ENCODE data around the gene HDAC4.

DNA sequence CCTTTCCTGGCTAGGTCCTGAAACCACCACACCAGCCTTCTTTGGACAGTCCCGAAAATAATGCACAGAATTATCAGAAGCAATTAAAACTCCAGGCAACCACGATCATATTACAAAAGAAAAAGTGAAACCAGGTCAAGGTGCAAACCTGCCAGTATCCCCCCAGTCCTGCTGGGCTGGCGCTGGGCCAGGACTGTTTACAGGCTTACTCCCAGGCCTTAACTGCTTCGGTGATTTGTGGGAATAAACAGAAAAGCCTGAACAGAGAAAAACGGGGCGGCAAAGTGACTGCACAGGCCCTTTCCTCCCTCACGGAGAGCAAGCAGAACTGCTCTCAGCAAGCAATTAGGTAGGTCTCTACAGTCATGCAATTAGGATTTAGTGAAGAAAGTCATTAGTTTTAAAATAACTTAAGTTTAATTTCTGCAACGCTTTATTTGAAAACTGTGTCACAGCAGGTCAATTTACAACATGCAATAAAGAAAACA is 1.3 kb downstream of the HDAC4 start:
- TF ChIP-seq, protein P1, sequence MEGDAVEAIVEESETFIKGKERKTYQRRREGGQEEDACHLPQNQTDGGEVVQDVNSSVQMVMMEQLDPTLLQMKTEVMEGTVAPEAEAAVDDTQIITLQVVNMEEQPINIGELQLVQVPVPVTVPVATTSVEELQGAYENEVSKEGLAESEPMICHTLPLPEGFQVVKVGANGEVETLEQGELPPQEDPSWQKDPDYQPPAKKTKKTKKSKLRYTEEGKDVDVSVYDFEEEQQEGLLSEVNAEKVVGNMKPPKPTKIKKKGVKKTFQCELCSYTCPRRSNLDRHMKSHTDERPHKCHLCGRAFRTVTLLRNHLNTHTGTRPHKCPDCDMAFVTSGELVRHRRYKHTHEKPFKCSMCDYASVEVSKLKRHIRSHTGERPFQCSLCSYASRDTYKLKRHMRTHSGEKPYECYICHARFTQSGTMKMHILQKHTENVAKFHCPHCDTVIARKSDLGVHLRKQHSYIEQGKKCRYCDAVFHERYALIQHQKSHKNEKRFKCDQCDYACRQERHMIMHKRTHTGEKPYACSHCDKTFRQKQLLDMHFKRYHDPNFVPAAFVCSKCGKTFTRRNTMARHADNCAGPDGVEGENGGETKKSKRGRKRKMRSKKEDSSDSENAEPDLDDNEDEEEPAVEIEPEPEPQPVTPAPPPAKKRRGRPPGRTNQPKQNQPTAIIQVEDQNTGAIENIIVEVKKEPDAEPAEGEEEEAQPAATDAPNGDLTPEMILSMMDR (IDR thresholded peaks at IDR 0.05): no peak
- TF ChIP-seq POLR2A (IDR thresholded peaks at IDR 0.05) (no peak), POLR2AphosphoS5 (IDR thresholded peaks at IDR 0.05) (no peak)
